HEK293T (cell line): ENCODE data around the gene FCHSD1.

Experiments used
- CTCF ChIA-PET: fragments of 350-600 bp; formaldehyde crosslinking; extraction: SDS; loops from one replicate; lab custom pipeline; 2021; ENCODE audit warnings: antibody characterized with exemption, inconsistent platforms; lab: Yijun Ruan, JAX
- POLR2A ChIA-PET: fragments of 350-600 bp; formaldehyde crosslinking; extraction: SDS; loops from one replicate; lab custom pipeline; 2020; ENCODE audit warnings: antibody characterized with exemption, inconsistent platforms; lab: Yijun Ruan, JAX
- DNase-seq: peaks from one replicate; pipeline ENCODE4 v3.0.0; 2012; ENCODE audit warnings: mixed read lengths; ENCODE audit errors: extremely low spot score
- ARNT ChIP-seq: fragments of 450-650 bp; IDR thresholded peaks from 2 replicates; pipeline ENCODE4 v1.6.1; 2017; ENCODE audit warnings: mild to moderate bottlenecking
- BHLHE40 ChIP-seq: fragments of 450-650 bp; IDR thresholded peaks from 2 replicates; pipeline ENCODE4 v1.6.1; 2016; ENCODE audit warnings: mild to moderate bottlenecking, moderate library complexity, borderline replicate concordance
- CTBP1 ChIP-seq: fragments of 450-650 bp; IDR thresholded peaks from 2 replicates; pipeline ENCODE4 v1.6.1; 2016; ENCODE audit warnings: borderline replicate concordance
- ELF4 ChIP-seq: fragments of 450-650 bp; IDR thresholded peaks from 2 replicates; pipeline ENCODE4 v1.6.1; 2017; ENCODE audit warnings: antibody characterized with exemption
- FOXK2 ChIP-seq: fragments of 450-650 bp; IDR thresholded peaks from 2 replicates; pipeline ENCODE4 v1.6.1; 2016; ENCODE audit warnings: mild to moderate bottlenecking
- FOXM1 ChIP-seq: fragments of 450-650 bp; IDR thresholded peaks from 2 replicates; pipeline ENCODE4 v1.6.1; 2017; ENCODE audit warnings: mild to moderate bottlenecking, borderline replicate concordance
- HDGF ChIP-seq: fragments of 450-650 bp; IDR thresholded peaks from 2 replicates; pipeline ENCODE4 v1.6.1; 2017; ENCODE audit warnings: antibody characterized with exemption, borderline replicate concordance
- L3MBTL2 ChIP-seq: fragments of 450-650 bp; conservative IDR thresholded peaks from 2 replicates; pipeline ENCODE4 v1.6.1; 2016; ENCODE audit warnings: mild to moderate bottlenecking
- LEF1 ChIP-seq: fragments of 450-650 bp; IDR thresholded peaks from 2 replicates; pipeline ENCODE4 v1.6.1; 2017; ENCODE audit warnings: mild to moderate bottlenecking, borderline replicate concordance
- NFRKB ChIP-seq: fragments of 450-650 bp; IDR thresholded peaks from 2 replicates; pipeline ENCODE4 v1.6.1; 2016; ENCODE audit warnings: mild to moderate bottlenecking, moderate library complexity
- PKNOX1 ChIP-seq: fragments of 450-650 bp; IDR thresholded peaks from 2 replicates; pipeline ENCODE4 v1.6.1; 2016
- SP1 ChIP-seq: fragments of 450-650 bp; IDR thresholded peaks from 2 replicates; pipeline ENCODE4 v1.6.1; 2017
- SUZ12 ChIP-seq: fragments of 450-650 bp; IDR thresholded peaks from 2 replicates; pipeline ENCODE4 v1.6.1; 2016; ENCODE audit warnings: mild to moderate bottlenecking
- TARDBP ChIP-seq: fragments of 450-650 bp; IDR thresholded peaks from 2 replicates; pipeline ENCODE4 v1.6.1; 2016
- ZNF384 ChIP-seq: fragments of 450-650 bp; IDR thresholded peaks from 2 replicates; pipeline ENCODE4 v1.6.1; 2016

FCHSD1 gene

GRCh38 chr5:141597814-141598213, 53.4 kb downstream of the FCHSD1 start:
- TF ChIP-seq SUZ12 (no peak), L3MBTL2 (no peak), CTBP1 (no peak), BHLHE40 (no peak), PKNOX1 (no peak), HDGF (no peak), SP1 (no peak), NFRKB (no peak), ARNT (no peak), FOXM1 (no peak), LEF1 (no peak), TARDBP (no peak), ELF4 (no peak), ZNF384 (no peak)
- CTCF ChIA-PET = interaction anchor here (0.6 to 2.7 kb wide), 4 partner anchors 9 to 547 kb away, joined by 3 to 17 read pairs (median 4); partner anchors contain the start of gene DIAPH1
- POLR2A ChIA-PET = interaction anchor here (1.6 kb wide), 1 partner anchor 19 kb away, joined by 4 read pairs; no protein-coding TSS in a partner anchor
- DNase-seq = no peak

DNA sequence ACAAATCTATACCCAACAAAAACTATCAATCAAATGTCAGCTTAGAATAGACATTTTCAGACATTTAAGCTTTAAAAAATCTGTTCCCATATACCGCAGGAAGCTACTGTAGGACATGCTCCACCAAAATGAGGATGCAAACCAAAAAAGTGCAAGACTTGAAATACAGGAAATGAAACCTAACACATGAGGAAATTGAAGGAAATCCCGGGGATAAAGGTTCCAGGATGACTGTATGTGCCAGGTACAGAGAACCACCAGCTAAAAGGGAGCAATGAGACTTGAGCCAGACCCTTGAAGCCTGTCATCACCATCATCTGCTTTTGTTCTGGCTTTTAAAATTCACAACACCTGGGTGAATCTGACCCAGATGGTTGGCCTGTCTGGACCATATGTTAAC, 53.8 kb downstream of the FCHSD1 start:
- DNase-seq = no peak
- ChIA-PET CTCF (interaction anchor here (0.6 to 2.7 kb wide), 3 partner anchors 22 to 547 kb away, joined by 3 to 17 read pairs (median 5); partner anchors contain the start of gene DIAPH1), POLR2A (interaction anchor here (1.6 kb wide), 1 partner anchor 20 kb away, joined by 4 read pairs; no protein-coding TSS in a partner anchor)
- TF ChIP-seq ZNF384 (no peak), HDGF (no peak), CTBP1 (no peak), FOXK2 (no peak), ARNT (no peak), TARDBP (no peak)

DNA sequence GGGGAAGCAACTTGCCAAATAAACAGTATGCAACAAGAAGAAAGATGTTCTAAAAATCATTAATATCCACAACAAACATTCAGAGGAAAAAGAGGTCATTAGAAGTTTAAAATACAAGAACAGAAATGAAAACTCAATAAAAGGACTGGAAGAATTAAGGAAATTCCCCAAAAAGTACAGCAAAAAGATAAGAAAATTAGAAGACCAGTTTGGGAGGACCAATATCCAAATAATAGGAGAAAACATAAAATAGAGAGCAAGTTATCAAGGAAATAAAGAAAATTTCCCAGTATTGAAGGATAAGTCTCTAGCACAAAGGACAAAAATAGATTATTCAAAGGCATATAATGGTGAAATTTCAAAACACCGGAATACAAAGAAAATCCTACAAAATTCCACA, 54.4 kb downstream of the FCHSD1 start:
- no peak for TF ChIP-seq SUZ12
- POLR2A ChIA-PET = interaction anchor here (1.0 to 1.6 kb wide), 2 partner anchors 20 to 40 kb away, joined by 3 to 4 read pairs; partner anchors contain the start of genes HDAC3 and RELL2
- no peak for DNase-seq
- CTCF ChIA-PET = interaction anchor here (1.6 to 2.7 kb wide), 2 partner anchors 22 to 41 kb away, joined by 5 to 17 read pairs; partner anchors contain the start of gene DIAPH1

- ChIA-PET POLR2A (no interaction called here), CTCF (interaction anchor here (1.2 kb wide), 1 partner anchor 29 kb away, joined by 6 read pairs; the partner anchor contains the start of gene DIAPH1)
- DNase-seq = no peak
- no peak for TF ChIP-seq PKNOX1
These were observed 61.1 kb downstream of the FCHSD1 start for GRCh38 chr5:141590127-141590526.
